Measurements from ENCODE around the gene CMPK1. TPM values are rescaled to one million over a fixed set of nuclear protein-coding genes. Genes with fewer than 3 reads are reported as not detected.

The CMPK1 gene
- total and polyA plus RNA-seq, 2 of the 8 experiments (the other 6 are each of a cell fraction or from before 2014, with no cell fraction given) = 6.0 to 36.9 TPM

- Histone ChIP-seq H4K8ac (ENCODE audit: extremely low read depth, insufficient read depth, low read length) (peak overlapping the region; percentile 69), H3K4me2 (ENCODE audit: insufficient read depth in 1 of 2, low read depth in 2 of 2, low read length in 2 of 2) (peak overlapping the region; percentile 60 to 84), H3K56ac (replicated peaks; ENCODE audit: insufficient read length, low read depth, low read length) (no peak overlapping the region), H2AK5ac (ENCODE audit: low read depth, low read length) (no peak overlapping the region), H2BK5ac (ENCODE audit: low read depth, low read length) (no peak overlapping the region), H3K4ac (replicated peaks; ENCODE audit: insufficient read length, low read depth, low read length) (no peak overlapping the region), H4K20me1 (replicated peaks in 1 of 2; ENCODE audit: control insufficient read depth in 1 of 2, insufficient read depth in 2 of 2, low read length in 2 of 2) (peaks cover 4% of the 10 kb centered on the region in 2 experiments), H3K9ac (replicated peaks in 1 of 4; ENCODE audit: extremely low read depth in 1 of 4, low read depth in 3 of 4, low read length in 3 of 4) (peak overlapping the region in 1 of 4 experiments; percentile 24; a peak in 1 of 7 replicates), H2BK20ac (ENCODE audit: low read length) (no peak overlapping the region), H3K23ac (ENCODE audit: insufficient read length) (no peak overlapping the region), H4K91ac (replicated peaks; ENCODE audit: insufficient read length, low read length) (peak overlapping the region; percentile 57), H2AFZ (ENCODE audit: low read length) (peak overlapping the region; percentile 87; the same call in 1 of the 2 replicates), H3K27me3 (replicated peaks in 1 of 4; ENCODE audit: control insufficient read depth in 3 of 4, extremely low read depth in 1 of 4, insufficient read depth in 3 of 4, low read length in 3 of 4) (peaks cover 43 to 78% (median 72%) of the 10 kb centered on the region in 4 experiments), H2BK120ac (replicated peaks; ENCODE audit: low read depth, low read length) (no peak overlapping the region), H3K36me3 (ENCODE audit: control insufficient read depth in 2 of 4, insufficient read depth in 4 of 4, low read length in 3 of 4) (peaks cover 0 to 8% (median 0%) of the 10 kb centered on the region in 4 experiments; a peak in 1 of 8 replicates), H3K79me1 (ENCODE audit: low read depth, low read length) (no peaks in the 10 kb centered on the region), H3K27ac (ENCODE audit: low read depth, low read length) (no peak overlapping the region), H3K4me3 (ENCODE audit: extremely low read depth in 1 of 4, insufficient read depth in 2 of 4, low read depth in 3 of 4, low read length in 4 of 4) (peak overlapping the region; percentile 29 to 58 (median 31); a peak in 7 of 8 replicates), H2BK12ac (ENCODE audit: low read depth, low read length) (peak overlapping the region; percentile 60; the same call in 1 of the 2 replicates), H3K4me1 (replicated peaks in 1 of 4; ENCODE audit: control insufficient read depth in 3 of 4, insufficient read depth in 4 of 4, low read length in 3 of 4) (no peaks in the 10 kb centered on the region; a peak in 1 of 7 replicates), H2BK15ac (ENCODE audit: low read length) (no peak overlapping the region), H3K18ac (ENCODE audit: extremely low read depth, low read length) (peak overlapping the region; percentile 78), H3K23me2 (ENCODE audit: low read depth, low read length) (peaks cover 7% of the 10 kb centered on the region; the same call in 1 of the 2 replicates), H3K14ac (ENCODE audit: insufficient read length) (no peak overlapping the region), H4K5ac (ENCODE audit: insufficient read length, low read depth, low read length) (no peak overlapping the region), H3K9me3 (ENCODE audit: insufficient read depth in 2 of 2, low read depth in 1 of 2, low read length in 1 of 2) (no peaks in the 10 kb centered on the region), H3K79me2 (ENCODE audit: control insufficient read depth in 1 of 2, insufficient read depth in 2 of 2, low read length in 2 of 2) (no peaks in the 10 kb centered on the region)
- ChIA-PET CTCF (ENCODE audit: partially characterized antibody) (interaction anchor here (0.8 to 11.5 kb wide), 6 partner anchors 10 to 103 kb away, joined by 3 to 140 read pairs (median 17); partner anchors contain the start of genes FOXD2 and STIL), POLR2A (ENCODE audit: partially characterized antibody) (no interaction called here)
- DNase-seq (ENCODE audit: low read depth in 1 of 2, low spot score in 2 of 2) (peak in 1 of 2 experiments; percentile 77), FAIRE-seq (no peak)
- 2% methylated on average over 54 of the region's 134 CpGs; no CpG with 5 or more reads in 1 of the 2 experiments for WGBS, 2 experiments (ENCODE audit: extremely low coverage in 1 of 2, insufficient coverage in 1 of 2, insufficient read length in 1 of 2, insufficient replicate concordance in 2 of 2, low coverage in 1 of 2, low lambda C conversion rate in 2 of 2, missing lambda C conversion rate in 1 of 2)
- TF ChIP-seq ZNF274 (IDR thresholded peaks at IDR 0.05; ENCODE audit: borderline replicate concordance, extremely low read depth, low read length) (no peak), KDM1A (IDR thresholded peaks at IDR 0.05; ENCODE audit: borderline replicate concordance, low read length) (no peak), E2F6 (IDR thresholded peaks at IDR 0.05) (peak; percentile 55), KDM4A (IDR thresholded peaks at IDR 0.05; ENCODE audit: low read depth, low read length, severe bottlenecking) (peak; percentile 64), RFX5 (IDR thresholded peaks at IDR 0.05; ENCODE audit: borderline replicate concordance, low read depth, low read length) (no peak), EZH2 (IDR thresholded peaks at IDR 0.05; ENCODE audit: low read depth, low read length, severe bottlenecking) (peak; percentile 74), SUZ12 (IDR thresholded peaks at IDR 0.05; ENCODE audit: low read length) (peak; percentile 56)
- TF ChIP-seq, protein P1, sequence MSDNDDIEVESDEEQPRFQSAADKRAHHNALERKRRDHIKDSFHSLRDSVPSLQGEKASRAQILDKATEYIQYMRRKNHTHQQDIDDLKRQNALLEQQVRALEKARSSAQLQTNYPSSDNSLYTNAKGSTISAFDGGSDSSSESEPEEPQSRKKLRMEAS (IDR thresholded peaks at IDR 0.05) = peak; percentile 62; the same call in 1 of the 2 replicates
Observed at GRCh38 chr1:47416319-47417169, 83.0 kb downstream of the CMPK1 start.
